ENCODE data around the gene IGFBP3.

DNA sequence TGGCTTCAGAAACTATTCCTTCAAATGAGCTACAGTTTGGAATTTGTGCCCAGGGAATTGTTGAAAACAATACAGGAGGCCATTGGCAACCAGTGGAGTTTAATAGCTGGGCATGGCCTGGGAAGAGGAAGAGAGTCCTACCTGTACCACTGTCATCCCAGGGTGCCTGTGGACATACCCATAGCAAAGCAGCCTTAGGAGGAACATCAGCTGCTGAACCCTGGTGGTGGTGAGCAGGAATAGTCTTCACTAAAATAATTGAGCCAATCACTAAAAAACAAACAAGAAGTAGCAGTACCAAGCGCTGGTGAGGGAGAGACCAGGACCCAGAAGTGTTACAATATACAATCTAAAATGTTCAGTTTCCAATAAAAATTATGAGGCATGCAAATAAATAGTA, 18.3 kb downstream of the IGFBP3 start:
- TF ChIP-seq, protein P1, sequence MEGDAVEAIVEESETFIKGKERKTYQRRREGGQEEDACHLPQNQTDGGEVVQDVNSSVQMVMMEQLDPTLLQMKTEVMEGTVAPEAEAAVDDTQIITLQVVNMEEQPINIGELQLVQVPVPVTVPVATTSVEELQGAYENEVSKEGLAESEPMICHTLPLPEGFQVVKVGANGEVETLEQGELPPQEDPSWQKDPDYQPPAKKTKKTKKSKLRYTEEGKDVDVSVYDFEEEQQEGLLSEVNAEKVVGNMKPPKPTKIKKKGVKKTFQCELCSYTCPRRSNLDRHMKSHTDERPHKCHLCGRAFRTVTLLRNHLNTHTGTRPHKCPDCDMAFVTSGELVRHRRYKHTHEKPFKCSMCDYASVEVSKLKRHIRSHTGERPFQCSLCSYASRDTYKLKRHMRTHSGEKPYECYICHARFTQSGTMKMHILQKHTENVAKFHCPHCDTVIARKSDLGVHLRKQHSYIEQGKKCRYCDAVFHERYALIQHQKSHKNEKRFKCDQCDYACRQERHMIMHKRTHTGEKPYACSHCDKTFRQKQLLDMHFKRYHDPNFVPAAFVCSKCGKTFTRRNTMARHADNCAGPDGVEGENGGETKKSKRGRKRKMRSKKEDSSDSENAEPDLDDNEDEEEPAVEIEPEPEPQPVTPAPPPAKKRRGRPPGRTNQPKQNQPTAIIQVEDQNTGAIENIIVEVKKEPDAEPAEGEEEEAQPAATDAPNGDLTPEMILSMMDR (IDR thresholded peaks at IDR 0.05) = no peak
- TF ChIP-seq POLR2AphosphoS5 (IDR thresholded peaks at IDR 0.05; ENCODE audit: insufficient read depth in 1 of 2, low read depth in 1 of 2) = no peak

All from vagina (tissue), 2 donors.